HG03097 (cell line): ENCODE measurements around the gene RNU1-2.
"Not testable (repeated sequence)": the region's sequence is repeated elsewhere in the genome, so short reads cannot be mapped to it uniquely, and the experiment has no call there.

Experiments
- ATAC-seq: cut with Tn5 transposase; IDR thresholded peaks from one replicate; pipeline ENCODE4 v1.9.1; 2021; ENCODE audit not compliant: unreplicated experiment, low FRiP score

RNU1-2 gene

DNA sequence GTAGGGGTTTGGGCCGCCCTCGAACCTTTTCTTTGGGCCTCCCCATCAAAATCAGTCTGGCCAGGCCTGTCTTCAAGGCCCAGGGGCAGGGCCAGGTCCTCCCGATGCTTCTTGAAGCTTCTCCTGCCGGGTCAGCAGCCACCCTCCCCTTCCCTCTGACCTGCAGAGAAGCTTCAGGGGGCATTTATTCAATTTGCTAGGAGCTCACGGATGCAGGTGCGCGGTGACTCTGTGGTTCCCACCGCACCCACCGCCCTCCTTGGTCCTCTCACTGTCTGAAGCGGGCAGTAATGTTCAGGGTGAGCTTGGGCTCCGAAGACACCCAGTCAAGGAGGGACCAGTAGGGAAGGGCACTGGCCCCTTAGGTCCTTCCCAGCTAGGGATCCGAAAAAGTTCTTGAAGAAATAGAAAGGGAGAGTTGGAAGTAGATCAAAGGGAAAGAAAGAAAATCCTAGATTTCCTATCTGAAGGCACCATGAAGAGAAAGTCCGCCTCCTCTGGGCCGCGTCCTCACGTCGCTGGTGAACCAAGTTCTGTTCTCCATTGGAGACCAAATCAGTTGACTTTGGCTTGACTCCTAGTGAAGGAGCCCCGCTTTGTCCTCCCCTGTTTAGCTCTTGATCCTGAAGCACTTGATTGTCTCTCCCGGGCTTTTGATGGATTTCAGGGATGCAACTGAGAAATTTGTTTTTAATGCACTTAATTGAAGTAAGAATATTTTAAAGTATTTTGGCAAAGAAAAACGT lies 8.7 kb upstream of the RNU1-2 start:
- ATAC-seq = no peak

DNA sequence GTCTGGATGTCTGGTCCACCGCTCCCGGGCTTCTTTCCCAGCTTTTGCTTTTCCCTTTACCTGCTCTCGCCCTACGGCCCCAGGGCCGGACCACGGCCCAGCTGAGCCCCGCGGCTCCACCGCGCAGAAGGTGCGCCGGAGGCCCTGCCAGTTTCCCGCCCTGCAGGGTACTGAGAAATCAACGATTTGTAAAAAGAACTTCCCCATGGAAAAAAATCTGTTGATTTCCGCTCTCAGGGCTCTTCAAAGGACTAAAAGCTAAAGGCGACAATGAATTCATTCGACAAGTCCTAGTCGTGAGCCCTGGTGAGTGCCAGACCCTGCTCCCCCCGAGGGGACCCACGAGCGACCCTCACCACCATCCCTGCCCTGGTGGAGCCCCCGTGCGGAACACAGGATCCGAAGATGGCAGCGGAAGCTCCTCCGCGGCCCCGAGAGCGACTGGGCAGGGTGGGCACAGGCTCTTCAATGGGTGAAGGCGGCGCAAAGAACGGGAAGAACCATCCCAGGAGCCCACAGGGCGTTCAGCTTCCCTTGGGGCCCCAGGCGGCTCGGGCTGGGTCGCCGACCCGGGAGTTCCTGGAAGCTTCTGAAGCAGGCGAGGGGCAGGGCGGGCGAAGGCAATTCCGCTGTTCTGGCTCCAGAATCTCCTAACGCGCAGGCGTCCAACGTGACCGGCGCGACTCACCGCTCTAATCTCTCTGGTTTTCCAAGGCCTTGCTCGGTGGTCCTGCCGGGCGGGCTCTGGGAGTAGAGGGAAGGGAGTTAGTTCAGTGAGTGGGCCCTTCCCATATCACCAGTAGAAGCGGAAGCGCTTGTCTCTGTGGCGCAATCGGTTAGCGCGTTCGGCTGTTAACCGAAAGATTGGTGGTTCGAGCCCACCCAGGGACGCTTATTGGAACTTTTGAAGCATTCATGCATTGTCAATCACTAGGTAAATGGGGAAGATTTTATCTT lies 6.6 kb upstream of the RNU1-2 start:
- ATAC-seq = no peak

DNA sequence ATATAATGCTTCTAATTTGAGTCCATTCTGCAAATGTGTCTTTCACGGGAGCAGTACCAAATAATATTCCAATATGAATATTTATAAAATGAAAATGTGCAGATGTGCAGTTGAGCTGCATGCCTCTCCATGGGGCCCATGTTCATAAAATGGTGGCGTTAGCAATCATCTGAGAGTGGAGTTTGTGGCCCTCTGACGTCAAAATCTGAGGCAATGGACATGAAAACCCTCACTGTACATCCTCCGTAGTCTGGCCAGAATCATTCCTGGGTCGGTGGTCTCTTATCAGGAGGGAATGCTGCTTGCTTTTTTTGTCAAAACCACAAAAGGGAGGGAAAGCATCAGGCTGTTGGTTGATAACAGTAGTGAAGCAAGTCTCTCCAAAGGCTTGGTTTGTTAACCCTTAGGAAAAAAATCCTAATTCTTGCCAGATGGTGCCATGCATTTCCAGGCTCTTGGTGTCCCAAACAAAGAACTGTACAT lies 5.2 kb upstream of the RNU1-2 start:
- not testable (repeated sequence) for ATAC-seq

DNA sequence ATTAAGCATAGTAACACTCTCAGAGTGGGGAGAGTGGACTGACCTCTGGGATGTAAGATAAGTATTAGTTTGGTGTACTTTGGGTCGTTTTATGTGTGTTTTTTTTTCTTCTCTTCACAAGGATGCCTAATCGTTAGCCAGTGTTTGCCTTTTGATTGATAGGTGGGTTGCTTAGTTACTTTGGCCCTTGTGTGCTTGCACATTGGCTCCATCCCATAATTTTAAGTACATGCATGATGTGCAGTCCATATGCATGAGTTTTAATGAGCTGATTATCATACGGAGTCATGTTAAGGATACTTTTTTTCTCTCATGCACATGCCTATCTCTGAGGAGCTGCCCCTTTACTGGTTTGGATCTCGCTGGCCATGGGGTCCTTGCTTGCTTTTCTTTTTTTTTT lies 4.7 kb upstream of the RNU1-2 start:
- ATAC-seq = not testable (repeated sequence)

DNA sequence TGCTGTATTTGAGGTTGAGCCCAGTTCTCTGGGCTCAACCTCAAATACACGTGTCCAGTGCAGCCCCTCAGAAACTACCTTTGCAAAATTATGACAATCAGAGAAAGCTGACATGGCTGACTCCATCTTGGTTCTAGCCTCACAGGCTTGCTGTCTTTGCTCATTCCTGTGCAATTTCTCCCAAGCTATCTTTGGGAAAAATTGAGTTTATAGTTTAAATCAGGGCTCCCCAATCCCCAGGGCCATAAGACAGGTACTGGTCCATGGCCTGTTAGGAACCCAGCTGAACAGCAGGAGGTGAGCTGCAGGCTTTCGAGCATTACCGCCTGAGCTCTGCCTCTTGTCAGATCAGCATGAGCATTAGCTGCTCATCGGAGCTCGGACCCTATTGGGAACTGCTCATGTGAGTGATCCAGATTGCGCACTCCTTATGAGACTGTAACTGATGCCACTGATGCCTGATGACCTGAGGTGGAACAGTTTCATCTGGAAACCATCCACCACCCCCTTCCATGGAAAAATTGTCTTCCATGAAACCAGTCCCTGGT lies 2.7 kb upstream of the RNU1-2 start:
- not testable (repeated sequence) for ATAC-seq

DNA sequence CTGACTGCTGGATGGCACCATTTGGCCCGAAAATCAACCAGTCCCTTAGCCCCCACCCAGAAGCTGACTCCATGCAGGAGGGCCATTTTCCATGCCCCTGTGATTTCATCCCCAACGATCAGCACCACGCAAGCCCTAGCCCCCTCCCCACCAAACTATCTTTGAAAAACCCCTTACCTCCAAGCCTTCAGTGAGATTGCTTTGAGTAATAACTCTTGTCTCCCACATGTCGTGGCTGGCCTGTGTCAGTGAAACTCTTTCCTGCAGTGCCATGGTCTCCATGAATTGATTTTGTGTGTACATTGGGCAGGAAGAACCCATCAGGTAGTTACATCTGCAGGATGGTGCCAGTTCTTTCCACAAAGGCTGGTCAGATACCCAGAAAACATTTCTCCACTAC lies 2.0 kb upstream of the RNU1-2 start:
- ATAC-seq = not testable (repeated sequence)

DNA sequence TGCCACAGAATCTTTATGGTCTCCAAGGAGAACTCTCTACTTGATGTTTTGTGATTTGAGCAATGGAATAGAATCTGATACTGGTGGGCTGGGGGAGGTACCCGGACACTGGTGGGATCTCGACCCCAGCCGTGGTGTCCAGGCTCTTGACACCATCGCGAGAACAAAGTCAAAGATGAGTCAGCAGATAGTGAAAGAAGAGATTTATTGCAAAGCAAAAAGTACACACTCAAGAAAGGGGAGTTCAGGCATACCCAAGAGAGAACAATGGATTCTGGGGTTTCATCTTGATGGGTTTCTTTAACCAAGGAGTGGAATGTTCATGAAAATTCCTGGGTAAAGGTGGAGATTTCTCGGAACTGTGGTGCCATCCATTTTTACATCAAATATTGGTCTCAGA lies 1.4 kb upstream of the RNU1-2 start:
- not testable (repeated sequence) for ATAC-seq

DNA sequence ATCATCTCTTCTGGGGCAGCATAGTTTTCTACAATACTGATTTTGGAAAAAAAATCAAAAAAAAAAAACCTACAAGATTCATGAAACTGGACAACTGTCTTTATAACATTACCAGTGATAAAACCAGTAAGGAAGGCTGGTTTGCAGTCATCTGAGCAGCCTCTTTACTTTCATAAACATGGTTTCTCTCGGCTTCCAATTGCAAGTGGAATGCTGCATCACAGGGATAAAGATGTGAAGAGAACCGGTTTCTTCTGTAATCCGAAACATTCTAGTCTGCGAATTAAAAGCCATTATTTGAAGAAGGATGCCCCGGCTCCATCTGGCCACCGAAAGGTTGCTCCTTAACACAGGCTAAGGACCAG lies 565 bp upstream of the RNU1-2 start:
- not testable (repeated sequence) for ATAC-seq

DNA sequence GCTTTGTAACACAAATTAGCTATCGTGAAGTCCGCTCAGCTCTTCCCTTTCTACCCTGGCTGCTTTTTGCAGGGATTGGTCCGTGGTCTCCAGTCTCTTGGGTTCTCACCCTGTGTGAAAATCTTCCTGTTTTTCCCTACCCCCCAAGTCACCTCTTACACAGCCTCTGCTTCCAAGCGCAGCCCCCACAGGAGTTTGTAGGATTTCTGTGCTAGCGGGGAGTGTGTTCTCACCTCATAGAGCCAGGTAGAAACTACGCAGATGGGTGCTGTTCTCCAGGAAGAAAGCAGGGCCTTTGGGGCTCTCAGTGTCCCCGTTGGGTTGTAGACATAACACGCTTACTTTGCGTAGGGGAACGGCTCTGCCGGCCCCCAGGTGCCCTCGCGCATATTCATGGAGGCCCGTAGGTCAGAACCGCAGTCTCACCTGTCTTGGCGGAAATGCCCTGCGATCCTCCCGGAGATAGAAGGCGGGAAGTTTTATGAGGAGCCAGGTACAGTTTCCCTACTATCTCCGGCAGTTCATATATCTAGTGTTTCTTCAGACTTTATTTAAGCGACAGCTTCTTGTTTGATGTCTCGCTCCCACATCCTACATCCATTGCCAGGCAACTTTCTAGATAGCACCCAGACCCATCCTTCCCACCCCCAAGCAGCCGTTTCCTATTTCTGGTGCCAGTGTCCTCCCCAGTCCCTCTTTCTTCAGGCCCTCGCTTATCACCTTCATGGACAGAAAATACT lies 706 bp downstream of the RNU1-2 start:
- ATAC-seq = peak; percentile 20

DNA sequence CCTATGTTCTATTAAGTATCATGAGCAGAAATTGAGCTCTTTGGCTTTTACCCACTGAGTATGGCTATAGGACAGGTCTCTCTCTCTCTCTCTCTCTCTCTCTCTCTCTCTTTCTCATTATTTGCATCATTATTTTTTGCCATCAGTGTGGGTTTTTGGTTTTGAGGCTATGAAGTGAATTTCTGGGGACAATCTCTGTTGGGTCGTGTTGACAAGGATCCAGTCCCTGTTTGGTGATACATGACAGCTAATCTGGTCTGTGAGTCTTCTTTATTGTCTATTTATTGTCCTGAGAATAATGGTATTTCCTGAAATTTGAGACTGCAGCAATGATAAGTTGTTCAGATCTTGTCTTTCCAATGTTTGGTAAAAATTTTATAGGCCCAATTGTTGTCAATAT lies 1.9 kb downstream of the RNU1-2 start:
- not testable (repeated sequence) for ATAC-seq

DNA sequence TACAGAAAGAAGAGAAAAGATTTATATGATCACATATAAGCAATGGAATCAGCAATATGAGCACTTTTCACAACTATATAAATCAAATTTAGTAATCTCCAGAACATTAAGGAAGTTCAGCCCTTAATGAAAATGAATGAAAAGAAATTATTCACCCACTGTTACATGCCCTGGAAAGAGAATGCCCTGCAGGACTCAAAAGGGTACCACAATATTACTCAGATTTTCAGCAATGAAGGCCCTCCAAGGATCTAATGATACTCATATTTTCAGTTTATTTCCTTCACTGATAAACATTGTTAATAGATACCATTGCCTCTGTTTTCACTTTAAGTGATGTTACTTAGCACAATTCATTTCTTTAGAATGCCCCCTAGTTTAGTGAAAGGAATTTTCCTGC lies 2.5 kb downstream of the RNU1-2 start:
- not testable (repeated sequence) for ATAC-seq

DNA sequence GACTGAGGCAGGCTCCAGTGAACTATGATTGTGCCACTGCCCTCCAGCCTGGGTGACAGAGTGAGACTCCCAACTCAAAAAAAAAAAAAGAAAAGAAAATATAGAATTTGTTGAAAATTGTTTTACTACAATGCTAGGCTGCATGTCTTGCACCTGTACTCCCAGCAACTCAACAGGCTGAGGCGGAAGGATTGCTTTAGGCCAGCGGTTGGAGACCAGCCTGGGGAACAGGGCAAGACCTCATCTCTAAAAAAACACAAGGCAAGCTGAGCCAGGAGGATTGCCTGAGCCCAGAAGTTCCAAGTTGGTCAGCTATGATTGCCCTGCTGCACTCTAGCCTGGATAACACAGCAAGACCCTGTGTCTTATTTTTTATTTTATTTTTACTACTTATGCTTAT lies 3.2 kb downstream of the RNU1-2 start:
- not testable (repeated sequence) for ATAC-seq

DNA sequence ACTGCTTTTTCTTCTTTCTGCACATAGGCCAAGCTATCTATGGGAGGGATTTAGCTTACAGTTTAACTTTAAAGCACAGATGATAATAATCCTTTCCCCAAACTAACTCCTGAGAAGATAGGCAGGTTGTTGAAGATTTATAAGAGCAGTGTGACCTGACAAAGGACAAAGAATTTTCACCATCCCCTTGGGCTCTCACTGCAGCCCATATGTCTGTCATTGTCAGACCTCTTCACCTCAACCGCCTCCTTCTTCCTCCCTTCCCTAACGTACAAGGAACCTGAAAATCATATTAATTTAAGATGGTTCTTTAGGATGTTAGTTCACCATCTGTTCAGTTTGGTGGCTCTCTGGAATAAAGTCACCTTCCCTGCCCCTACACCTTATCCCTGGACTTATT lies 5.0 kb downstream of the RNU1-2 start:
- ATAC-seq = no peak

DNA sequence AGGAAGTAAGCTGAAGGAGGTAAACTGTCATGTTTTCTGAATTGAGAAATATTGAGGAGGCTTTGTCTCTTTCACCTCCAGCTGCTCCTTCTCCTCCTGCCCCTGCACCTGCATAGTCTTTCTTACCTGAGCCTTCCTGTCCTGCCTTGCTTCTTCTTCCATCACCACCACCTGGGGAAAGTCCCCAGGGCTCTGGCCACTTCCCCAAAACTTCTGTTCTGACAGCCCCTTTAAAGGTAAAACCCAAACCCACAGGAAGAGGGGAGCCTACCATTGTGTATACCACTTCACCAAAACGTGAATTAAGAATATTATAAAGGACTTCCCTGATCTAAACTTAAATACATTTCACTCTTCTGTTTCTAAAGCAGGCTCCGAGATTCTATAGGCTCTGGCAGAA lies 5.6 kb downstream of the RNU1-2 start:
- ATAC-seq = not testable (repeated sequence)

DNA sequence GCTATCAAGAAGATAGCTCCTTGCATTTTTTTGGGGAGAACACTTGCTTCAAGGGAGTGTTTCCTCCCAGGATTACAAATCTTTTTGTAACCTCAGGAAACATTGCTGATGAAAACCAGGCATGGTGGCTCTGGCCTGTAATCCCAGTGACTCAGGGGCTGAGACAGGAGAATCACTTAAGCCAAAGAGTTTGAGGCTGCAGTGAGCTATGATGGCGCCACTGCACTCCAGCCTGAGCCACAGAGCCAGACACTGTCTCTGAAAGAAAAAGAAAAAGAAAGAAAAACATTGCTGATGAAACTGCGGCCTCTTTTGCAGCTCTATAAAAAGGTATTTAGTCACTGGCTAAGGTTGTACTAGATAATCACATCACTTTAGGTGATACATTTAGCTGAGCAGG lies 7.3 kb downstream of the RNU1-2 start:
- ATAC-seq = no peak

DNA sequence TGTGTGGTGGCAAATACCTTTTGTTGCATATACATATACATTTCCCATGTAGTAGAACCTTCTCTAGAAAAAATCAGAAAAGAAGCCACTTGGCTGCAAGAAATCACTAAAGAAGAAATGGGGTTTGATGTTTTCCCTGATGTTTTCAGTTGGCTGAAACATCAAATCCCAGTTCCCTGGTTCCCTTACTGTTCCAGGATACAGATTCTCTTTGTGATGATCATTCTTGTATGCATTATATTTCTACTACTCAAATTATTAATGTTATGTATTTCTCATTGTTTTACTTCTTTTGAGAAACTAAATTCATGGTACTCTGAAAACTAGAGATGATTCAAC lies 7.6 kb downstream of the RNU1-2 start:
- no peak for ATAC-seq

DNA sequence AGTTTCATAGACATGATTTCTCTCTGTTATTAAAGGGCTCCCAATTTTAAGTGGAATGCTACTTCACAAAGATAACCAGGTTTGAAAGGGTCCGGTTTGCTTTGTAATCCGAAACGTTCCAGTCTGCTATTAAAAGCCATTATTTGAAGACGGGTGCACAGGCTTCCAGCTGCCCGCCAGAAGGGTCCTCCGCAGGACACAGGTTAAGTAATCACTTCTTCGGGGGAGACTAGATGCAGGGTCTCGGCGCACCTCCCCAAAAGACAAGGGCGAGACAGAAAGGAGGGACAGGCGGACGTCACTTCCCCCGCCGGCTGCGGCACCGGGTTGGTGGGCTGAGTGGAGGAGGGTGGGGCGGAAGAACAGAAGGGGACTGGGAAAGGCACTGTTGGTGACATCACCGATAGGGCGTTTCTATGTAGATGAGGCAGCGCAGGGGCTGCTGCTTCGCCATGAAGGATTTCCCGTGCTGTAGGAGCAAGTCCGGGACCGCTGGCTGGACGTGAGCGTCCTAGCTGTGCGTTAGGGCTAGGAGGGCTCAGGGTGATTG lies 8.9 kb downstream of the RNU1-2 start:
- peak; percentile 93 for ATAC-seq

DNA sequence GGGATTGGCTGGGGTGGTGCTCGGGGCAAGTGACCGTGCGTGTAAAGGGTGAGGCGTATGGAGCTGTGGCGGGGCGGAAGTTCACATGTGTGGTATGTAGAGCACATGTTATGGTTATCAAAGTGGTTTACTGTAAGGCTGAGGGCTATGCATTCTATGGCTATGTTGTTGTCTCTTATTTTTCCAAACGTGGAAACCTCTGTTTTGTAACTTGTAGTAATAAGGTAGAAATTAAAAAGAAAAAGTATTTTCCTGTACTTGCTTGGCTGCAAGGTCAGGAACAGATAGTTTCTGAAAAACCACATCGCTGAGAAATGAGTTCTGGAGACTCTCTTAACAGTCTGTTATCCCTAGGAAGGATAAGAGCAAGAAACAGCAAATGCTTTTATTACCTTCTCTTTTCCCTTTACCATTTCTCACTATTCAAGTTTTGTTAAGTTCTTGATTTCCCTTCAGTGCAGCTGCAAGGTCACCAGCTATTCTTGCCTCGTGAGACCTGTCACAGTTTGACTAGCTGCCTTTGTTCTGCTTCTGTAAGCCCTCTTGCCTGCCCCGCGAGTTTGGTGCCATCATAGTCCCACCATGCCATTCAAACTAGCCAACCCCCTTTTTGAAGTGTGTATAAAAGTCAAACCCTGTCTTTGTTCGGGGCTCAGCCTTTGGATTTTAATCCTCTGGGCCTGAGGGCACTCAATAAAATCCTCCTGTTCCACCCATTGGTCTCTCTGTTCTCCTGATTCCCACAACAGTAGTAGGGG lies 9.5 kb downstream of the RNU1-2 start:
- ATAC-seq = peak; percentile 67

DNA sequence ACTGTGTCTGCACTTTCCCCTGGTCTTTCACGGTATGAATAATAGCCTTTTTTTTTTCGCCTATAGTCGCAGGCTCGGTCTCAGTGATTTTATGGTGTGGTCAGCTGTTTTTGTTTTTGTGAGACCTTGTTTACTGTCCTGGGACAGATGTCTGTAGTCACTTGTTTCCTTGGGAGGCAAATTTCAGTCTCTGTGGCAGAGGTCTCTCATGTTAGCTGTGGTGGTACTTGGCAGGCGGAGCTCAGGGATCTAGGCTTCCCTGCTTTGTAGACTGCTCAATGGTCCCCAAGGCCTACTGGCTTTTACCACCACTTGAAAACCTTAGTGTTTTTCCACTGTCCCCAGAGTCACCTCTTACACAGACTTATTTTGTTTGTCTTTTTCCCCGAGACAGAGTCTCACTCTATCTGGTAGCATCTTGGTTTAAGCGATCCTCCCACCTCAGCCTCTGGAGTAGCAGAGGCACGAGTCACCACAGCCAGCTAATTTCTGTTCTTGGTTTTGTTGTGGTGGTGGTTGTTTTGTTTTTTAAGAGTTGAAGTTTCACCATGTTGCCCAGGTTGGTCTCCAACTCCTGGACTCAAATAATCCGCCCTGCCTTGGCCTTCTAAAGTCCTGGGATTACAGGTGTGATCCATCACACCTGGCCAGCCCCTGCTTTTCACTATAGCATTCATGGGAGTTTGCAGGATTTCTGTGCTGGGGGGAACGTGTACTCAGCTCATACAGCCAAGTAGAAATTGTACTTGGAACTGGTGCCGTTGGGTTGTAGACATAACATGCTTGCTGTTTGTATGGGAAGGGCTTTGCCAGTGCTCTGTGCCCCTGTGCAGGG lies 10.3 kb downstream of the RNU1-2 start:
- ATAC-seq = no peak
